Measurements from ENCODE around the gene RAX. TPM values are rescaled to one million over a fixed set of nuclear protein-coding genes. Genes with fewer than 3 reads are reported as not detected.

Gene RAX
- total RNA-seq, 1 experiment from 2014 or later: 18.3 TPM

DNA sequence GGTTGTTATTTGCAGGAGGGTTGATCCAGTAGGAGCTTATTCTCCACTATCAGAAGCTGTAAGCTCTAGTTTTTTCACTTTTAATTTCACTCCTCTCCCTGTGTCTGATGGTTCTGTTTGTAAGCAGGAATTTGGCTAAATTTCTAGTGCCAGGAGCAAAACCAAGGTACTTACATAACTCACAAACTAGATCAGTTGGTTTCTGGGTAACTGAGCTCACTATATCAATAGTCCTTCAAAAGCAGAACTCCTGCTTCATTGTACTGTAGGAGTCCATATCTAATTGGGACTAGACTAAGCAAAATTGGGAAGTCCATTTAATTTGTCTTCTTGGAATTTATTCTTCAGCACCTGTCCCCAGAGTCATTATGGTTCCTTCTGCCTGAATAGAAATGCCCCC is 20.1 kb upstream of the RAX start:
- ChIA-PET CTCF (interaction anchor here (0.5 kb wide), 1 partner anchor 151 kb away, joined by 4 read pairs; no protein-coding TSS in a partner anchor), POLR2A (ENCODE audit: low non-redundant PET) (no interaction called here)
- TF ChIP-seq EZH2 (IDR thresholded peaks at IDR 0.05; ENCODE audit: borderline replicate concordance, low read depth, low read length, poor library complexity, severe bottlenecking): no peak
- TF ChIP-seq, protein P1, sequence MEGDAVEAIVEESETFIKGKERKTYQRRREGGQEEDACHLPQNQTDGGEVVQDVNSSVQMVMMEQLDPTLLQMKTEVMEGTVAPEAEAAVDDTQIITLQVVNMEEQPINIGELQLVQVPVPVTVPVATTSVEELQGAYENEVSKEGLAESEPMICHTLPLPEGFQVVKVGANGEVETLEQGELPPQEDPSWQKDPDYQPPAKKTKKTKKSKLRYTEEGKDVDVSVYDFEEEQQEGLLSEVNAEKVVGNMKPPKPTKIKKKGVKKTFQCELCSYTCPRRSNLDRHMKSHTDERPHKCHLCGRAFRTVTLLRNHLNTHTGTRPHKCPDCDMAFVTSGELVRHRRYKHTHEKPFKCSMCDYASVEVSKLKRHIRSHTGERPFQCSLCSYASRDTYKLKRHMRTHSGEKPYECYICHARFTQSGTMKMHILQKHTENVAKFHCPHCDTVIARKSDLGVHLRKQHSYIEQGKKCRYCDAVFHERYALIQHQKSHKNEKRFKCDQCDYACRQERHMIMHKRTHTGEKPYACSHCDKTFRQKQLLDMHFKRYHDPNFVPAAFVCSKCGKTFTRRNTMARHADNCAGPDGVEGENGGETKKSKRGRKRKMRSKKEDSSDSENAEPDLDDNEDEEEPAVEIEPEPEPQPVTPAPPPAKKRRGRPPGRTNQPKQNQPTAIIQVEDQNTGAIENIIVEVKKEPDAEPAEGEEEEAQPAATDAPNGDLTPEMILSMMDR (conservative IDR thresholded peaks at IDR 0.05; ENCODE audit: low read depth, low read length): no peak
- no peaks in the 10 kb centered on the region for H3K27me3 ChIP-seq (replicated peaks; ENCODE audit: insufficient read depth, low read depth, low read length, poor library complexity)
- H3K36me3 ChIP-seq (ENCODE audit: insufficient read depth, low read length, poor library complexity, severe bottlenecking): no peaks in the 10 kb centered on the region
- H3K4me3 ChIP-seq (ENCODE audit: low read depth, low read length, poor library complexity, severe bottlenecking): no peak overlapping the region
- intact Hi-C loops (cut with micrococcal nuclease; ENCODE audit: unreplicated experiment): no loop called here
- DNase-seq (ENCODE audit: low spot score): no peak
- peaks cover 28% of the 10 kb centered on the region for H3K4me1 ChIP-seq (ENCODE audit: insufficient read depth, low read length, poor library complexity, severe bottlenecking)
- no TSS peak for BruUV-seq (replicated peaks)
- no peaks in the 10 kb centered on the region for H3K9me3 ChIP-seq (ENCODE audit: low read depth, low read length, poor library complexity, severe bottlenecking)
- no peak overlapping the region for H3K27ac ChIP-seq (ENCODE audit: low read depth, low read length, poor library complexity, severe bottlenecking)

DNA sequence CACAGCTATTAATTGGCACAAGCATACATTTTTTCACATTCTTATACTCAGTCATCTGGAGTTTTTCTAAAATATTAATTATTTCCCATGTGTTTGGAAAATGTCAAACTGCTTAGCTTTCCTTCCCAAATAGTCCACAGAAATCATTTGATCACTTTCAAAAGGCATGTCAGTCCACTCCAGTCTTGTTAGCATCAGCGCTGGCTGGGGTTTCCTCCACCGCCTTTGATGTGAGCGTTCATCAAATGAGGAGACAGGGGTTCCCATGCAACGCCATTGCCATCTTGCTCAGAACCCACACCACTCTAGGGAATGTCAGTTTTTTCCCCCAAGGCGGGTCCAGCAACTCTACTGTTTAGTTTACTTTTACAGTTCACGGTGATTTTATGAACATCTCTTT is 13.1 kb upstream of the RAX start:
- no peak for DNase-seq (ENCODE audit: low spot score)
- Histone ChIP-seq H3K27ac (ENCODE audit: low read depth, low read length, poor library complexity, severe bottlenecking) (no peak overlapping the region), H3K36me3 (ENCODE audit: insufficient read depth, low read length, poor library complexity, severe bottlenecking) (no peaks in the 10 kb centered on the region), H3K4me1 (ENCODE audit: insufficient read depth, low read length, poor library complexity, severe bottlenecking) (no peaks in the 10 kb centered on the region), H3K4me3 (ENCODE audit: low read depth, low read length, poor library complexity, severe bottlenecking) (no peak overlapping the region), H3K27me3 (replicated peaks; ENCODE audit: insufficient read depth, low read depth, low read length, poor library complexity) (peaks cover 22% of the 10 kb centered on the region), H3K9me3 (ENCODE audit: low read depth, low read length, poor library complexity, severe bottlenecking) (no peaks in the 10 kb centered on the region)
- intact Hi-C loops (cut with micrococcal nuclease; ENCODE audit: unreplicated experiment): no loop called here
- BruUV-seq (replicated peaks): no TSS peak
- POLR2A ChIA-PET (ENCODE audit: low non-redundant PET): no interaction called here
- TF ChIP-seq, protein P1 (conservative IDR thresholded peaks at IDR 0.05; ENCODE audit: low read depth, low read length): no peak
- CTCF ChIA-PET: no interaction called here

DNA sequence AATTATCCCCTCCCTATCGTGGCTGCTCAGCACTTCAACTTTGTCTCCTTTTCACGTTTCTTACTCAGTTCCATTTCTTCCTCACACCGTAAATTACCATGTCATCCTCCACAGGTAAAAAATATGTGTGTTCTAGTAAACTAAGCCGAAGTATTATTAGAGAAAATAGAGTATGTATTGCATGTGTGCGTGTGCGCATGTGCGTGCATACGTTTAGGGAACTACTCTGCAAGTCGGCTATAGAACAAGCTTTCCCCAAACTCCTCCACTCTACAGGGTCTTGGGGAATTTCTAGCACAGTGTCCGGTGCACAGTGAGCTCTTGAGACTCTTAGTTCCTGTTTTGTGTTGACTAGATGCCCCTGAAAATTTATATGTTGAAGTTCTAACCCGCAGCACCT is 9.1 kb upstream of the RAX start:
- Histone ChIP-seq H3K4me1 (ENCODE audit: insufficient read depth, low read length, poor library complexity, severe bottlenecking) (no peaks in the 10 kb centered on the region), H3K4me3 (ENCODE audit: low read depth, low read length, poor library complexity, severe bottlenecking) (no peak overlapping the region), H3K27me3 (replicated peaks; ENCODE audit: insufficient read depth, low read depth, low read length, poor library complexity) (peaks cover 22% of the 10 kb centered on the region), H3K27ac (ENCODE audit: low read depth, low read length, poor library complexity, severe bottlenecking) (no peak overlapping the region), H3K36me3 (ENCODE audit: insufficient read depth, low read length, poor library complexity, severe bottlenecking) (no peaks in the 10 kb centered on the region), H3K9me3 (ENCODE audit: low read depth, low read length, poor library complexity, severe bottlenecking) (no peaks in the 10 kb centered on the region)
- no TSS peak for BruUV-seq (replicated peaks)
- no peak for TF ChIP-seq EZH2 (IDR thresholded peaks at IDR 0.05; ENCODE audit: borderline replicate concordance, low read depth, low read length, poor library complexity, severe bottlenecking)
- TF ChIP-seq, protein P1 (conservative IDR thresholded peaks at IDR 0.05; ENCODE audit: low read depth, low read length): no peak
- intact Hi-C loops (cut with micrococcal nuclease; ENCODE audit: unreplicated experiment): no loop called here
- no peak for DNase-seq (ENCODE audit: low spot score)
- CTCF ChIA-PET: no interaction called here
- POLR2A ChIA-PET (ENCODE audit: low non-redundant PET): no interaction called here

Measured in A673 (cell line).